Tibial nerve (tissue), 3 donors: ENCODE measurements around the gene LRRC46.

ENCODE experiments used
- POLR2A ChIP-seq, 2 donors: fragments of 450-650 bp; IDR thresholded peaks; one replicate each; pipeline ENCODE4 v1.6.1; 2017; ENCODE audit warnings: antibody characterized with exemption in 2 of 2, mild to moderate bottlenecking in 2 of 2, moderate library complexity in 2 of 2
- TF ChIP-seq, protein P1 (sequence below), 5 experiments: fragments of 200-600 bp in 3 of 5; fragments of 450-650 bp in 2 of 5; sonication (generic) in 3 of 5; IDR thresholded peaks; one replicate each; pipeline ENCODE4 v1.5.1; 2016 to 2019; ENCODE audit warnings: antibody characterized with exemption in 5 of 5, mild to moderate bottlenecking in 3 of 5, moderate library complexity in 2 of 5

- no peak for TF ChIP-seq POLR2A (IDR thresholded peaks at IDR 0.05)
- TF ChIP-seq, protein P1, sequence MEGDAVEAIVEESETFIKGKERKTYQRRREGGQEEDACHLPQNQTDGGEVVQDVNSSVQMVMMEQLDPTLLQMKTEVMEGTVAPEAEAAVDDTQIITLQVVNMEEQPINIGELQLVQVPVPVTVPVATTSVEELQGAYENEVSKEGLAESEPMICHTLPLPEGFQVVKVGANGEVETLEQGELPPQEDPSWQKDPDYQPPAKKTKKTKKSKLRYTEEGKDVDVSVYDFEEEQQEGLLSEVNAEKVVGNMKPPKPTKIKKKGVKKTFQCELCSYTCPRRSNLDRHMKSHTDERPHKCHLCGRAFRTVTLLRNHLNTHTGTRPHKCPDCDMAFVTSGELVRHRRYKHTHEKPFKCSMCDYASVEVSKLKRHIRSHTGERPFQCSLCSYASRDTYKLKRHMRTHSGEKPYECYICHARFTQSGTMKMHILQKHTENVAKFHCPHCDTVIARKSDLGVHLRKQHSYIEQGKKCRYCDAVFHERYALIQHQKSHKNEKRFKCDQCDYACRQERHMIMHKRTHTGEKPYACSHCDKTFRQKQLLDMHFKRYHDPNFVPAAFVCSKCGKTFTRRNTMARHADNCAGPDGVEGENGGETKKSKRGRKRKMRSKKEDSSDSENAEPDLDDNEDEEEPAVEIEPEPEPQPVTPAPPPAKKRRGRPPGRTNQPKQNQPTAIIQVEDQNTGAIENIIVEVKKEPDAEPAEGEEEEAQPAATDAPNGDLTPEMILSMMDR (IDR thresholded peaks at IDR 0.05): peak in 2 of 5 experiments; percentile 18 to 20
Measured at GRCh38 chr17:47847341-47848197, 16.1 kb downstream of the LRRC46 start.
